ENCODE measurements around the gene MYO15A.

Gene MYO15A

GRCh38 chr17:18217412-18218015 is 109.0 kb downstream of the MYO15A start:
- no peaks in the 10 kb centered on the region for H3K9me3 ChIP-seq (ENCODE audit: insufficient read depth, low read depth, low read length)
- no peaks in the 10 kb centered on the region for H3K79me2 ChIP-seq (ENCODE audit: insufficient read depth, low read length)
- no peaks in the 10 kb centered on the region for H3F3A ChIP-seq (ENCODE audit: low read depth)
- H3K4me2 ChIP-seq (ENCODE audit: low read depth, low read length, poor library complexity, severe bottlenecking) = no peak overlapping the region
- H3K9me2 ChIP-seq (replicated peaks; ENCODE audit: low read depth, low read length) = no peaks in the 10 kb centered on the region
- no peaks in the 10 kb centered on the region for H3K4me1 ChIP-seq (ENCODE audit: insufficient read depth, low read length, poor library complexity, severe bottlenecking)
- H2AFZ ChIP-seq (ENCODE audit: low read length) = no peak overlapping the region
- H3K9ac ChIP-seq (ENCODE audit: low read depth, low read length, poor library complexity, severe bottlenecking) = no peak overlapping the region
- no peak overlapping the region for H3K4me3 ChIP-seq (ENCODE audit: low read length, poor library complexity, severe bottlenecking)
- TF ChIP-seq EZH2phosphoT487 (IDR thresholded peaks at IDR 0.05; ENCODE audit: borderline replicate concordance) = no peak
- TF ChIP-seq, protein P1, sequence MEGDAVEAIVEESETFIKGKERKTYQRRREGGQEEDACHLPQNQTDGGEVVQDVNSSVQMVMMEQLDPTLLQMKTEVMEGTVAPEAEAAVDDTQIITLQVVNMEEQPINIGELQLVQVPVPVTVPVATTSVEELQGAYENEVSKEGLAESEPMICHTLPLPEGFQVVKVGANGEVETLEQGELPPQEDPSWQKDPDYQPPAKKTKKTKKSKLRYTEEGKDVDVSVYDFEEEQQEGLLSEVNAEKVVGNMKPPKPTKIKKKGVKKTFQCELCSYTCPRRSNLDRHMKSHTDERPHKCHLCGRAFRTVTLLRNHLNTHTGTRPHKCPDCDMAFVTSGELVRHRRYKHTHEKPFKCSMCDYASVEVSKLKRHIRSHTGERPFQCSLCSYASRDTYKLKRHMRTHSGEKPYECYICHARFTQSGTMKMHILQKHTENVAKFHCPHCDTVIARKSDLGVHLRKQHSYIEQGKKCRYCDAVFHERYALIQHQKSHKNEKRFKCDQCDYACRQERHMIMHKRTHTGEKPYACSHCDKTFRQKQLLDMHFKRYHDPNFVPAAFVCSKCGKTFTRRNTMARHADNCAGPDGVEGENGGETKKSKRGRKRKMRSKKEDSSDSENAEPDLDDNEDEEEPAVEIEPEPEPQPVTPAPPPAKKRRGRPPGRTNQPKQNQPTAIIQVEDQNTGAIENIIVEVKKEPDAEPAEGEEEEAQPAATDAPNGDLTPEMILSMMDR (conservative IDR thresholded peaks at IDR 0.05; ENCODE audit: low read length) = peak; percentile 88
- no peaks in the 10 kb centered on the region for H3K36me3 ChIP-seq (ENCODE audit: insufficient read depth, low read length)
- no peaks in the 10 kb centered on the region for H4K20me1 ChIP-seq (ENCODE audit: insufficient read depth, low read length, poor library complexity, severe bottlenecking)
- H3K27me3 ChIP-seq (ENCODE audit: insufficient read depth, low read length, poor library complexity, severe bottlenecking) = no peaks in the 10 kb centered on the region

DNA sequence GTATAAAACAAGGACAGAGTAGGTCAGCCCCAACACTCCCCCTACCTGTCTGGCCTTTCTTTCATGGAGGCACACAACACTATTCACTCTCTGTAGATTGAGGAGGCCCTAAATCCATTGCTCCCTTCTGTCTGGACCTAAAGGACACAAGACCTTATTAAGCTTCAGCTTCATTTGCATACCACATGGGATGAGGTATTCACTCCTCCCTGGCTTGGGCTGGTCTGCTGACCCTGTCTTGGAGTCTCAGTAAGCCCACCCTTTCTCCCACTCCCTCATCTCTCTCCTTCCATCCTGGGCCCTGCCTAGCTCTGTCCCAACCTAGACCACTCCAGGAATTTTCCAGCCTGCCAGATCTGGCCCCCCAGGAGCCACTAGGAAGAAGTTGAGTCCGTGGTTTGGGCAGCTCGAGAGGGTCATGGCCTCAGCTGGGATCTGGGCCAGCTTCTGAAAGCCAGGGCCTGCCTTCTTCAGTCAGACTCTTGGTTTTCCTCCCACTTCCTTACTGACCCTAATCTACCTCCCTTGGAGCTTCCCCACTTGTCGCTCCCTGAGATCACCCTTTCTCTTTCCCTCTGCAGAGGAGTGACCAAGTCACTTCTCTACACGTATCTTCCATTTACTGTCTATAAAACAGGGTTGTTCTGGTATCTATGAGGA is 110.3 kb downstream of the MYO15A start:
- H3K79me2 ChIP-seq (ENCODE audit: insufficient read depth, low read length) = no peaks in the 10 kb centered on the region
- H2AFZ ChIP-seq (ENCODE audit: low read length) = no peak overlapping the region
- no peaks in the 10 kb centered on the region for H3F3A ChIP-seq (ENCODE audit: low read depth)
- H3K27me3 ChIP-seq (ENCODE audit: insufficient read depth, low read length, poor library complexity, severe bottlenecking) = no peaks in the 10 kb centered on the region
- TF ChIP-seq, protein P1 (conservative IDR thresholded peaks at IDR 0.05; ENCODE audit: low read length) = no peak
- no peak for TF ChIP-seq EZH2phosphoT487 (IDR thresholded peaks at IDR 0.05; ENCODE audit: borderline replicate concordance)
- H3K9me2 ChIP-seq (replicated peaks; ENCODE audit: low read depth, low read length) = no peaks in the 10 kb centered on the region
- H3K4me1 ChIP-seq (ENCODE audit: insufficient read depth, low read length, poor library complexity, severe bottlenecking) = no peaks in the 10 kb centered on the region
- H3K9me3 ChIP-seq (ENCODE audit: insufficient read depth, low read depth, low read length) = no peaks in the 10 kb centered on the region
- H3K36me3 ChIP-seq (ENCODE audit: insufficient read depth, low read length) = no peaks in the 10 kb centered on the region
- no peak overlapping the region for H3K4me3 ChIP-seq (ENCODE audit: low read length, poor library complexity, severe bottlenecking)
- no peaks in the 10 kb centered on the region for H4K20me1 ChIP-seq (ENCODE audit: insufficient read depth, low read length, poor library complexity, severe bottlenecking)
- H3K4me2 ChIP-seq (ENCODE audit: low read depth, low read length, poor library complexity, severe bottlenecking) = no peak overlapping the region
- no peak overlapping the region for H3K9ac ChIP-seq (ENCODE audit: low read depth, low read length, poor library complexity, severe bottlenecking)

GRCh38 chr17:18224053-18224386 is 115.5 kb downstream of the MYO15A start:
- H2AFZ ChIP-seq (ENCODE audit: low read length) = no peak overlapping the region

More at GRCh38 chr17:18224053-18224386, 115.5 kb downstream of the MYO15A start:
- TF ChIP-seq, protein P1 (conservative IDR thresholded peaks at IDR 0.05; ENCODE audit: low read length) = no peak
- Histone ChIP-seq H3K4me1 (ENCODE audit: insufficient read depth, low read length, poor library complexity, severe bottlenecking) (peaks cover 21% of the 10 kb centered on the region), H3K4me3 (ENCODE audit: low read length, poor library complexity, severe bottlenecking) (no peak overlapping the region), H3K9me3 (ENCODE audit: insufficient read depth, low read depth, low read length) (no peaks in the 10 kb centered on the region), H3K4me2 (ENCODE audit: low read depth, low read length, poor library complexity, severe bottlenecking) (no peak overlapping the region), H3K36me3 (ENCODE audit: insufficient read depth, low read length) (no peaks in the 10 kb centered on the region), H3K9ac (ENCODE audit: low read depth, low read length, poor library complexity, severe bottlenecking) (no peak overlapping the region), H3K79me2 (ENCODE audit: insufficient read depth, low read length) (peaks cover 29% of the 10 kb centered on the region), H3F3A (ENCODE audit: low read depth) (no peaks in the 10 kb centered on the region), H3K27me3 (ENCODE audit: insufficient read depth, low read length, poor library complexity, severe bottlenecking) (no peaks in the 10 kb centered on the region), H3K9me2 (replicated peaks; ENCODE audit: low read depth, low read length) (no peaks in the 10 kb centered on the region), H4K20me1 (ENCODE audit: insufficient read depth, low read length, poor library complexity, severe bottlenecking) (peaks cover 7% of the 10 kb centered on the region)

Measured in Loucy (cell line).